Measurements from ENCODE around the gene PRKG1.

The PRKG1 gene

GRCh38 chr10:51215951-51216834 lies 141.9 kb downstream of the PRKG1 start:
- in situ Hi-C loops (cut with MboI; ENCODE audit: low sequenced_read_pairs) = no loop called here
- no peaks in the 10 kb centered on the region for H3K27me3 ChIP-seq (ENCODE audit: low read depth)
- DNase-seq (ENCODE audit: low spot score in 2 of 2) = no peak
- H3K36me3 ChIP-seq (replicated peaks) = no peaks in the 10 kb centered on the region
- H3K9me3 ChIP-seq = no peaks in the 10 kb centered on the region
- H3K4me3 ChIP-seq = no peak overlapping the region
- H3K4me1 ChIP-seq = no peaks in the 10 kb centered on the region

- H3K4me1 ChIP-seq = no peaks in the 10 kb centered on the region
- in situ Hi-C loops (cut with MboI; ENCODE audit: low sequenced_read_pairs) = no loop called here
Measured at GRCh38 chr10:51217505-51217904, 143.2 kb downstream of the PRKG1 start.

GRCh38 chr10:51224671-51225161 lies 150.4 kb downstream of the PRKG1 start:
- H3K4me3 ChIP-seq = no peak overlapping the region
- DNase-seq (ENCODE audit: low spot score in 2 of 2) = no peak
- no peaks in the 10 kb centered on the region for H3K4me1 ChIP-seq
- no peaks in the 10 kb centered on the region for H3K36me3 ChIP-seq (replicated peaks)
- H3K9me3 ChIP-seq = no peaks in the 10 kb centered on the region
- H3K27me3 ChIP-seq (ENCODE audit: low read depth) = no peaks in the 10 kb centered on the region
- in situ Hi-C loops (cut with MboI; ENCODE audit: low sequenced_read_pairs) = no loop called here

More at GRCh38 chr10:51217505-51217904, 143.2 kb downstream of the PRKG1 start:
- no peaks in the 10 kb centered on the region for H3K27me3 ChIP-seq (ENCODE audit: low read depth)
- no peak for DNase-seq (ENCODE audit: low spot score in 2 of 2)
- H3K36me3 ChIP-seq (replicated peaks) = no peaks in the 10 kb centered on the region
- no peaks in the 10 kb centered on the region for H3K9me3 ChIP-seq
- no peak overlapping the region for H3K4me3 ChIP-seq

GRCh38 chr10:51227897-51228713 lies 153.8 kb downstream of the PRKG1 start:
- H3K27me3 ChIP-seq (ENCODE audit: low read depth) = no peaks in the 10 kb centered on the region
- in situ Hi-C loops (cut with MboI; ENCODE audit: low sequenced_read_pairs) = no loop called here
- no peaks in the 10 kb centered on the region for H3K4me1 ChIP-seq
- H3K36me3 ChIP-seq (replicated peaks) = no peaks in the 10 kb centered on the region
- H3K4me3 ChIP-seq = no peak overlapping the region
- DNase-seq (ENCODE audit: low spot score in 2 of 2) = no peak
- H3K9me3 ChIP-seq = no peaks in the 10 kb centered on the region

- H3K4me1 ChIP-seq = no peaks in the 10 kb centered on the region
- in situ Hi-C loops (cut with MboI; ENCODE audit: low sequenced_read_pairs) = no loop called here
- H3K27me3 ChIP-seq (ENCODE audit: low read depth) = no peaks in the 10 kb centered on the region
- no peak for DNase-seq (ENCODE audit: low spot score in 2 of 2)
- H3K9me3 ChIP-seq = no peaks in the 10 kb centered on the region
- H3K36me3 ChIP-seq (replicated peaks) = no peaks in the 10 kb centered on the region
- no peak overlapping the region for H3K4me3 ChIP-seq
Measured at GRCh38 chr10:51228714-51229100, 154.4 kb downstream of the PRKG1 start.

GRCh38 chr10:51230887-51231585 lies 156.7 kb downstream of the PRKG1 start:
- in situ Hi-C loops (cut with MboI; ENCODE audit: low sequenced_read_pairs) = no loop called here

GRCh38 chr10:51231754-51232153 lies 157.5 kb downstream of the PRKG1 start:
- H3K4me1 ChIP-seq = no peaks in the 10 kb centered on the region
- no peaks in the 10 kb centered on the region for H3K27me3 ChIP-seq (ENCODE audit: low read depth)
- no peaks in the 10 kb centered on the region for H3K36me3 ChIP-seq (replicated peaks)
- H3K4me3 ChIP-seq = no peak overlapping the region
- no peaks in the 10 kb centered on the region for H3K9me3 ChIP-seq
- DNase-seq (ENCODE audit: low spot score in 2 of 2) = no peak
- in situ Hi-C loops (cut with MboI; ENCODE audit: low sequenced_read_pairs) = no loop called here

More at GRCh38 chr10:51230887-51231585, 156.7 kb downstream of the PRKG1 start:
- no peaks in the 10 kb centered on the region for H3K36me3 ChIP-seq (replicated peaks)
- no peak for DNase-seq (ENCODE audit: low spot score in 2 of 2)
- H3K4me3 ChIP-seq = no peak overlapping the region
- H3K27me3 ChIP-seq (ENCODE audit: low read depth) = no peaks in the 10 kb centered on the region
- no peaks in the 10 kb centered on the region for H3K4me1 ChIP-seq
- H3K9me3 ChIP-seq = no peaks in the 10 kb centered on the region

GRCh38 chr10:51233337-51234100 lies 159.2 kb downstream of the PRKG1 start:
- H3K4me1 ChIP-seq = no peaks in the 10 kb centered on the region
- no peaks in the 10 kb centered on the region for H3K36me3 ChIP-seq (replicated peaks)
- no peak overlapping the region for H3K4me3 ChIP-seq
- in situ Hi-C loops (cut with MboI; ENCODE audit: low sequenced_read_pairs) = no loop called here
- DNase-seq (ENCODE audit: low spot score in 2 of 2) = no peak
- no peaks in the 10 kb centered on the region for H3K9me3 ChIP-seq
- H3K27me3 ChIP-seq (ENCODE audit: low read depth) = no peaks in the 10 kb centered on the region

- no peak for DNase-seq (ENCODE audit: low spot score in 2 of 2)
- H3K9me3 ChIP-seq = no peaks in the 10 kb centered on the region
- no peaks in the 10 kb centered on the region for H3K36me3 ChIP-seq (replicated peaks)
- no peaks in the 10 kb centered on the region for H3K27me3 ChIP-seq (ENCODE audit: low read depth)
- H3K4me1 ChIP-seq = no peaks in the 10 kb centered on the region
- in situ Hi-C loops (cut with MboI; ENCODE audit: low sequenced_read_pairs) = no loop called here
- H3K4me3 ChIP-seq = no peak overlapping the region
Measured at GRCh38 chr10:51235865-51236264, 161.6 kb downstream of the PRKG1 start.

GRCh38 chr10:51239006-51239405 lies 164.7 kb downstream of the PRKG1 start:
- Histone ChIP-seq H3K4me1 (no peaks in the 10 kb centered on the region), H3K27me3 (ENCODE audit: low read depth) (no peaks in the 10 kb centered on the region), H3K9me3 (no peaks in the 10 kb centered on the region), H3K4me3 (no peak overlapping the region), H3K36me3 (replicated peaks) (no peaks in the 10 kb centered on the region)
- in situ Hi-C loops (cut with MboI; ENCODE audit: low sequenced_read_pairs) = no loop called here
- no peak for DNase-seq (ENCODE audit: low spot score in 2 of 2)

- Histone ChIP-seq H3K36me3 (replicated peaks) (no peaks in the 10 kb centered on the region), H3K27me3 (ENCODE audit: low read depth) (no peaks in the 10 kb centered on the region), H3K4me1 (no peaks in the 10 kb centered on the region), H3K4me3 (no peak overlapping the region), H3K9me3 (no peaks in the 10 kb centered on the region)
- no peak for DNase-seq (ENCODE audit: low spot score in 2 of 2)
- in situ Hi-C loops (cut with MboI; ENCODE audit: low sequenced_read_pairs) = no loop called here
Measured at GRCh38 chr10:51241461-51241860, 167.2 kb downstream of the PRKG1 start.

- in situ Hi-C loops (cut with MboI; ENCODE audit: low sequenced_read_pairs) = no loop called here
Measured at GRCh38 chr10:51242393-51242792, 168.1 kb downstream of the PRKG1 start.

GRCh38 chr10:51244309-51244708 lies 170.0 kb downstream of the PRKG1 start:
- no peak for DNase-seq (ENCODE audit: low spot score in 2 of 2)
- no peaks in the 10 kb centered on the region for H3K9me3 ChIP-seq
- no peaks in the 10 kb centered on the region for H3K27me3 ChIP-seq (ENCODE audit: low read depth)
- in situ Hi-C loops (cut with MboI; ENCODE audit: low sequenced_read_pairs) = no loop called here
- H3K4me3 ChIP-seq = no peak overlapping the region
- peaks cover 3% of the 10 kb centered on the region; the same call in 1 of the 2 replicates for H3K4me1 ChIP-seq
- no peaks in the 10 kb centered on the region for H3K36me3 ChIP-seq (replicated peaks)

More at GRCh38 chr10:51242393-51242792, 168.1 kb downstream of the PRKG1 start:
- no peaks in the 10 kb centered on the region for H3K27me3 ChIP-seq (ENCODE audit: low read depth)
- no peak overlapping the region for H3K4me3 ChIP-seq
- H3K4me1 ChIP-seq = peaks cover 3% of the 10 kb centered on the region; the same call in 1 of the 2 replicates
- no peaks in the 10 kb centered on the region for H3K36me3 ChIP-seq (replicated peaks)
- no peaks in the 10 kb centered on the region for H3K9me3 ChIP-seq
- no peak for DNase-seq (ENCODE audit: low spot score in 2 of 2)

Data from HAP-1 (cell line).